Measurements from ENCODE around the gene OLFML1.

GRCh38 chr11:7523416-7524210, 38.3 kb downstream of the OLFML1 start:
- TF ChIP-seq CTCF (IDR thresholded peaks at IDR 0.05; ENCODE audit: low read depth, low read length) (no peak), EZH2phosphoT487 (IDR thresholded peaks at IDR 0.05; ENCODE audit: low read depth) (no peak)

Measured in OCI-LY3 (cell line).